Keratinocyte (primary cell): ENCODE results near the gene DNAI2. TPM values are rescaled to one million over a fixed set of nuclear protein-coding genes. Genes with fewer than 3 reads are reported as not detected.

Source experiments
- DNase-seq: peaks from one replicate; pipeline ENCODE4 v3.0.0-alpha.2; 2011; ENCODE audit warnings: low read depth, missing footprints, low spot score
- FAIRE-seq: peaks from 2 replicates; lab custom pipeline; 2011; peaks lifted over from hg19 to GRCh38; lab: Jason Lieb, UNC
- H2AFZ ChIP-seq: 2 replicates; pipeline ENCODE4 v1.6.0; 2012; ENCODE audit warnings: low read length, control low read depth, inconsistent platforms; ENCODE audit not compliant: control insufficient read depth
- H3K27ac ChIP-seq: 2 replicates; pipeline ENCODE4 v1.5.1; 2011; ENCODE audit warnings: low read length; ENCODE audit not compliant: control insufficient read depth, insufficient read depth
- H3K27me3 ChIP-seq: 3 replicates; pipeline ENCODE4 v1.6.0; 2011; ENCODE audit warnings: low read length; ENCODE audit not compliant: control insufficient read depth, insufficient read depth; ENCODE audit errors: extremely low read depth
- H3K36me3 ChIP-seq, 2 experiments: 2 replicates in 1 of 2; 3 replicates in 1 of 2; pipeline ENCODE4 v1.5.1; 2011; ENCODE audit warnings: low read length in 2 of 2, mild to moderate bottlenecking in 1 of 2; ENCODE audit not compliant: control insufficient read depth in 2 of 2, insufficient read depth in 2 of 2; ENCODE audit errors: extremely low read depth in 1 of 2
- H3K4me1 ChIP-seq: 3 replicates; pipeline ENCODE4 v1.5.1; 2011; ENCODE audit warnings: low read length; ENCODE audit not compliant: control insufficient read depth, insufficient read depth; ENCODE audit errors: extremely low read depth
- H3K4me2 ChIP-seq: 3 replicates; pipeline ENCODE4 v1.6.0; 2011; ENCODE audit warnings: low read depth, low read length; ENCODE audit not compliant: control insufficient read depth, insufficient read depth; ENCODE audit errors: extremely low read depth
- H3K4me3 ChIP-seq, 3 experiments: fragments of 200-600 bp in 1 of 3; sonication (generic) in 1 of 3; 2 replicates in 2 of 3; 3 replicates in 1 of 3; pipeline ENCODE4 v1.5.1; 2011 to 2016; ENCODE audit warnings: low read length in 3 of 3, mild to moderate bottlenecking in 3 of 3, control low read depth in 2 of 3, inconsistent platforms in 1 of 3, low read depth in 1 of 3, mixed read lengths in 1 of 3, mixed run types in 1 of 3, moderate library complexity in 1 of 3; ENCODE audit not compliant: control insufficient read depth in 2 of 3, insufficient read depth in 2 of 3; ENCODE audit errors: extremely low read depth in 1 of 3
- H3K79me2 ChIP-seq: 2 replicates; pipeline ENCODE4 v1.6.0; 2012; ENCODE audit warnings: low read length; ENCODE audit not compliant: control insufficient read depth, insufficient read depth
- H3K9ac ChIP-seq: 3 replicates; pipeline ENCODE4 v1.6.0; 2011; ENCODE audit warnings: low read length; ENCODE audit not compliant: control insufficient read depth, insufficient read depth; ENCODE audit errors: extremely low read depth
- H3K9me1 ChIP-seq: 3 replicates; pipeline ENCODE4 v1.6.0; 2011; ENCODE audit warnings: low read length; ENCODE audit not compliant: control insufficient read depth, insufficient read depth; ENCODE audit errors: extremely low read depth
- H3K9me3 ChIP-seq: 2 replicates; pipeline ENCODE4 v1.5.1; 2012; ENCODE audit warnings: low read depth, low read length; ENCODE audit not compliant: control insufficient read depth
- H4K20me1 ChIP-seq: 3 replicates; pipeline ENCODE4 v1.6.0; 2011; ENCODE audit warnings: low read length; ENCODE audit not compliant: control insufficient read depth, insufficient read depth; ENCODE audit errors: extremely low read depth
- CTCF ChIP-seq, 3 experiments: IDR thresholded peaks in 1 of 3; conservative IDR thresholded peaks in 1 of 3; optimal IDR thresholded peaks in 1 of 3; 2 replicates in 2 of 3; 3 replicates in 1 of 3; pipeline versions ENCODE3 to v1.5.1; 2011; ENCODE audit warnings: low read length in 3 of 3, mild to moderate bottlenecking in 3 of 3, moderate library complexity in 2 of 3, control low read depth in 1 of 3, inconsistent platforms in 1 of 3; ENCODE audit not compliant: insufficient read depth in 2 of 3; ENCODE audit errors: extremely low read depth in 1 of 3
- EZH2 ChIP-seq: IDR thresholded peaks from one replicate; pipeline ENCODE4 v1.6.1; 2012; ENCODE audit warnings: inconsistent platforms, mild to moderate bottlenecking, low read length, moderate library complexity
- dilution Hi-C: fragments of 300-500 bp; cut with MboI; formaldehyde crosslinking; loops from one replicate; pipeline ENCODE4 v1.7.0; 2020; ENCODE audit warnings: low sequenced_read_pairs; ENCODE audit not compliant: extremely low pct_ligation_motif_present
- polyA plus RNA-seq, 5 experiments: library from polyadenylated mRNA; depleted of rRNA in 3 of 5; stranded (reverse) in 3 of 5; stranded (forward) in 1 of 5; unstranded in 1 of 5; fragments of >200 nt; gene quantifications; 1 replicate in 1 of 5; 2 replicates in 3 of 5; 3 replicates in 1 of 5; pipeline versions ENCODE4 v1.2.1 to v1.2.3, GENCODE V29; 2011 to 2012; ENCODE audit warnings: missing spikeins in 2 of 5, low read depth in 1 of 5, low replicate concordance in 1 of 5

The DNAI2 gene
- polyA plus RNA-seq, 1 donor (not counting 4 experiments of a cell fraction or from before 2014, with no cell fraction given): not detected

GRCh38 chr17:74309902-74310301 lies 35.9 kb downstream of the DNAI2 start:
- Histone ChIP-seq H3K27me3 (peaks cover 14% of the 10 kb centered on the region), H3K4me2 (no peak overlapping the region), H3K9ac (no peak overlapping the region), H3K4me1 (no peaks in the 10 kb centered on the region), H3K79me2 (no peaks in the 10 kb centered on the region), H2AFZ (no peak overlapping the region), H3K4me3 (no peak overlapping the region), H4K20me1 (no peaks in the 10 kb centered on the region), H3K9me1 (no peaks in the 10 kb centered on the region), H3K27ac (no peak overlapping the region), H3K36me3 (no peaks in the 10 kb centered on the region), H3K9me3 (peaks cover 2% of the 10 kb centered on the region)
- dilution Hi-C loops: no loop called here
- TF ChIP-seq EZH2 (no peak), CTCF (optimal IDR thresholded peaks at IDR 0.05 in 1 of 3, IDR thresholded peaks at IDR 0.05 in 1 of 3, conservative IDR thresholded peaks at IDR 0.05 in 1 of 3; ENCODE audit: extremely low read depth in 1 of 3, insufficient read depth in 2 of 3, low read length in 3 of 3) (no peak)
- FAIRE-seq (no peak), DNase-seq (no peak)

GRCh38 chr17:74314877-74315276 lies 40.8 kb downstream of the DNAI2 start:
- Histone ChIP-seq H3K9ac (no peak overlapping the region), H3K4me2 (no peak overlapping the region), H2AFZ (no peak overlapping the region), H3K79me2 (no peaks in the 10 kb centered on the region), H3K4me1 (no peaks in the 10 kb centered on the region), H3K9me3 (peaks cover 2% of the 10 kb centered on the region), H4K20me1 (no peaks in the 10 kb centered on the region), H3K4me3 (no peak overlapping the region), H3K36me3 (no peaks in the 10 kb centered on the region), H3K27me3 (peaks cover 9% of the 10 kb centered on the region), H3K27ac (no peak overlapping the region), H3K9me1 (no peaks in the 10 kb centered on the region)
- no peak for FAIRE-seq
- dilution Hi-C loops: no loop called here
- no peak for TF ChIP-seq EZH2
- no peak for DNase-seq

- no peak for FAIRE-seq
- Histone ChIP-seq H3K9me1 (no peaks in the 10 kb centered on the region), H3K27ac (no peak overlapping the region), H4K20me1 (no peaks in the 10 kb centered on the region), H2AFZ (no peak overlapping the region), H3K79me2 (no peaks in the 10 kb centered on the region), H3K4me3 (no peak overlapping the region), H3K9ac (no peak overlapping the region), H3K36me3 (no peaks in the 10 kb centered on the region), H3K4me1 (no peaks in the 10 kb centered on the region), H3K9me3 (peaks cover 2% of the 10 kb centered on the region), H3K4me2 (no peak overlapping the region), H3K27me3 (peaks cover 9% of the 10 kb centered on the region)
- TF ChIP-seq CTCF (optimal IDR thresholded peaks at IDR 0.05 in 1 of 3, IDR thresholded peaks at IDR 0.05 in 1 of 3, conservative IDR thresholded peaks at IDR 0.05 in 1 of 3; ENCODE audit: extremely low read depth in 1 of 3, insufficient read depth in 2 of 3, low read length in 3 of 3) (no peak), EZH2 (no peak)
- DNase-seq: no peak
- dilution Hi-C loops: no loop called here
Observed at GRCh38 chr17:74316220-74316619, 42.2 kb downstream of the DNAI2 start.
